A549 (cell line): ENCODE results near the gene ELOVL6. TPM values are rescaled to one million over a fixed set of nuclear protein-coding genes. Genes with fewer than 3 reads are reported as not detected.
"Not testable (repeated sequence)": the region's sequence is repeated elsewhere in the genome, so short reads cannot be mapped to it uniquely, and the experiment has no call there.

ENCODE experiments used
- ATAC-seq, 2 experiments: fragments of 200-7000 bp in 1 of 2; fragments of >200 bp in 1 of 2; cut with Nextera tagmentation in 1 of 2; cut with Tn5 transposase in 1 of 2; 3 replicates each; pipeline versions ENCODE4 v1.8.0 to v1.9.1; 2018 to 2020; ENCODE audit warnings: mild to moderate bottlenecking in 1 of 2, moderate library complexity in 1 of 2
- CTCF ChIA-PET: fragments of 300-600 bp; sonication (Branson Sonifier 250); formaldehyde crosslinking; extraction: SDS; loops from one replicate; lab custom pipeline; 2021; ENCODE audit warnings: antibody characterized with exemption, inconsistent platforms; lab: Yijun Ruan, JAX
- POLR2A ChIA-PET: fragments of 350-600 bp; formaldehyde crosslinking; extraction: SDS; loops from one replicate; lab custom pipeline; 2021; ENCODE audit warnings: antibody characterized with exemption, inconsistent platforms; lab: Yijun Ruan, JAX
- DNase-seq, 2 experiments: peaks; one replicate each; pipeline versions ENCODE4 v3.0.0 to v3.0.0-alpha.2; 2011 to 2016; ENCODE audit warnings: low read depth in 1 of 2, low spot score in 1 of 2
- FAIRE-seq: peaks from 2 replicates; lab custom pipeline; 2011; peaks lifted over from hg19 to GRCh38; lab: Jason Lieb, UNC
- H3K27ac ChIP-seq, 2 experiments: fragments of >200 bp; sonication (Bioruptor Twin); formaldehyde crosslinking; 3 replicates each; pipeline ENCODE4 v1.5.1; 2016 to 2017
- H3K4me1 ChIP-seq: fragments of >200 bp; sonication (Bioruptor Twin); formaldehyde crosslinking; 3 replicates; pipeline ENCODE4 v1.6.1; 2016
- H3K4me2 ChIP-seq: fragments of >200 bp; sonication (Bioruptor Twin); formaldehyde crosslinking; 3 replicates; pipeline ENCODE4 v1.6.1; 2016
- H3K4me3 ChIP-seq: fragments of >200 bp; sonication (Bioruptor Twin); formaldehyde crosslinking; 3 replicates; pipeline ENCODE4 v1.5.1; 2016
- H3K9me3 ChIP-seq: fragments of >200 bp; sonication (Bioruptor Twin); formaldehyde crosslinking; 3 replicates; pipeline ENCODE4 v1.6.1; 2016
- BHLHE40 ChIP-seq: IDR thresholded peaks from 2 replicates; pipeline ENCODE4 v1.6.1; 2012; ENCODE audit warnings: low read depth, low read length, inconsistent platforms
- EHF ChIP-seq: fragments of 250-450 bp; sonication (Bioruptor Pico); IDR thresholded peaks from 2 replicates; pipeline ENCODE4 v1.5.0; 2020; ENCODE audit warnings: mild to moderate bottlenecking
- EHMT2 ChIP-seq: fragments of 200-600 bp; sonication (generic); IDR thresholded peaks from 2 replicates; pipeline ENCODE4 v1.6.1; 2016; ENCODE audit warnings: antibody characterized with exemption, low read depth, mild to moderate bottlenecking, moderate library complexity
- HDAC2 ChIP-seq: fragments of 200-600 bp; sonication (generic); IDR thresholded peaks from 2 replicates; pipeline ENCODE4 v1.6.1; 2016
- HOXB5 ChIP-seq: fragments of 250-450 bp; sonication (Bioruptor Pico); IDR thresholded peaks from 2 replicates; pipeline ENCODE4 v1.5.0; 2020; ENCODE audit warnings: mild to moderate bottlenecking, moderate library complexity
- MAFK ChIP-seq: fragments of 450-650 bp; IDR thresholded peaks from 2 replicates; pipeline ENCODE4 v1.6.1; 2014; ENCODE audit not compliant: partially characterized antibody
- MAZ ChIP-seq: fragments of 150-350 bp; IDR thresholded peaks from 2 replicates; pipeline ENCODE4 v1.6.1; 2014; ENCODE audit warnings: antibody characterized with exemption, low read depth, low read length, borderline replicate concordance
- MYC ChIP-seq: IDR thresholded peaks from 2 replicates; pipeline ENCODE4 v1.6.1; 2012; ENCODE audit warnings: mild to moderate bottlenecking, inconsistent platforms, low read length, improper control_type of control experiment, borderline replicate concordance
- RAD21 ChIP-seq, 2 experiments: fragments of >200 bp in 1 of 2; sonication (Bioruptor Twin) in 1 of 2; formaldehyde crosslinking in 1 of 2; IDR thresholded peaks in 1 of 2; conservative IDR thresholded peaks in 1 of 2; 2 replicates in 1 of 2; 3 replicates in 1 of 2; pipeline ENCODE4 v1.6.1; 2012 to 2018; ENCODE audit warnings: inconsistent platforms in 1 of 2
- RARB ChIP-seq: fragments of 250-450 bp; sonication (Bioruptor Pico); IDR thresholded peaks from 2 replicates; pipeline ENCODE4 v1.8.0; 2021; ENCODE audit warnings: mild to moderate bottlenecking, moderate library complexity
- RCOR1 ChIP-seq: fragments of 150-350 bp; IDR thresholded peaks from 2 replicates; pipeline ENCODE4 v1.6.1; 2014; ENCODE audit warnings: antibody characterized with exemption, low read length, low read depth
- RFX5 ChIP-seq: fragments of 450-650 bp; IDR thresholded peaks from 2 replicates; pipeline ENCODE4 v1.7.1; 2014; ENCODE audit warnings: antibody characterized with exemption, mild to moderate bottlenecking, moderate library complexity
- RNF2 ChIP-seq: fragments of 200-600 bp; sonication (generic); IDR thresholded peaks from 2 replicates; pipeline ENCODE4 v1.6.1; 2016; ENCODE audit warnings: low read depth, mild to moderate bottlenecking, antibody characterized with exemption, moderate library complexity, borderline replicate concordance
- ZSCAN20 ChIP-seq: fragments of 250-450 bp; sonication (Bioruptor Pico); IDR thresholded peaks from 2 replicates; pipeline ENCODE4 v1.8.0; 2022; ENCODE audit warnings: mild to moderate bottlenecking, moderate library complexity
- WGBS: methylation state at CpG from one replicate; pipeline ENCODE4 v1.1.6; 2017; ENCODE audit errors: missing lambda C conversion rate; 5-methylcytosine and 5-hydroxymethylcytosine counted together
- polyA plus RNA-seq, 4 experiments: library from polyadenylated mRNA; depleted of rRNA in 3 of 4; stranded (reverse); fragments of >200 nt; fragmentation: RNase III in 1 of 4; extraction: RNeasy Plus Mini Kit Qiagen cat#74134 plus additional on column Dnase treatment in 1 of 4; gene quantifications; 2 replicates in 3 of 4; 3 replicates in 1 of 4; pipeline ENCODE4 v1.2.3, GENCODE V29; 2011 to 2017
- TF ChIP-seq, protein P1 (sequence below): fragments of 450-650 bp; IDR thresholded peaks from 2 replicates; pipeline ENCODE4 v1.6.1; 2014; ENCODE audit warnings: antibody characterized with exemption
- TF ChIP-seq, protein P2 (sequence below): fragments of 200-600 bp; sonication (generic); IDR thresholded peaks from 2 replicates; pipeline ENCODE4 v1.6.1; 2016; ENCODE audit warnings: antibody characterized with exemption, mild to moderate bottlenecking, moderate library complexity
- TF ChIP-seq, protein P3 (sequence below): fragments of 150-350 bp; IDR thresholded peaks from 2 replicates; pipeline ENCODE4 v1.6.1; 2014; ENCODE audit warnings: low read depth, mild to moderate bottlenecking, low read length
- TF ChIP-seq, protein P4 (sequence below): fragments of >200 bp; sonication (Bioruptor Twin); formaldehyde crosslinking; IDR thresholded peaks from 3 replicates; pipeline ENCODE4 v1.6.1; 2016
- TF ChIP-seq, protein P5 (sequence below): fragments of >200 bp; sonication (Bioruptor Twin); formaldehyde crosslinking; IDR thresholded peaks from 2 replicates; pipeline ENCODE4 v1.6.1; 2016
- TF ChIP-seq, protein P6 (sequence below): IDR thresholded peaks from 2 replicates; pipeline ENCODE4 v1.6.1; 2012
- TF ChIP-seq, protein P7 (sequence below): IDR thresholded peaks from 2 replicates; pipeline ENCODE4 v1.6.1; 2012; ENCODE audit warnings: low read depth, borderline replicate concordance

The ELOVL6 gene
- polyA plus RNA-seq, 2 of the 4 experiments (the other 2 are of a cell fraction) = 22.0 to 26.8 TPM

DNA sequence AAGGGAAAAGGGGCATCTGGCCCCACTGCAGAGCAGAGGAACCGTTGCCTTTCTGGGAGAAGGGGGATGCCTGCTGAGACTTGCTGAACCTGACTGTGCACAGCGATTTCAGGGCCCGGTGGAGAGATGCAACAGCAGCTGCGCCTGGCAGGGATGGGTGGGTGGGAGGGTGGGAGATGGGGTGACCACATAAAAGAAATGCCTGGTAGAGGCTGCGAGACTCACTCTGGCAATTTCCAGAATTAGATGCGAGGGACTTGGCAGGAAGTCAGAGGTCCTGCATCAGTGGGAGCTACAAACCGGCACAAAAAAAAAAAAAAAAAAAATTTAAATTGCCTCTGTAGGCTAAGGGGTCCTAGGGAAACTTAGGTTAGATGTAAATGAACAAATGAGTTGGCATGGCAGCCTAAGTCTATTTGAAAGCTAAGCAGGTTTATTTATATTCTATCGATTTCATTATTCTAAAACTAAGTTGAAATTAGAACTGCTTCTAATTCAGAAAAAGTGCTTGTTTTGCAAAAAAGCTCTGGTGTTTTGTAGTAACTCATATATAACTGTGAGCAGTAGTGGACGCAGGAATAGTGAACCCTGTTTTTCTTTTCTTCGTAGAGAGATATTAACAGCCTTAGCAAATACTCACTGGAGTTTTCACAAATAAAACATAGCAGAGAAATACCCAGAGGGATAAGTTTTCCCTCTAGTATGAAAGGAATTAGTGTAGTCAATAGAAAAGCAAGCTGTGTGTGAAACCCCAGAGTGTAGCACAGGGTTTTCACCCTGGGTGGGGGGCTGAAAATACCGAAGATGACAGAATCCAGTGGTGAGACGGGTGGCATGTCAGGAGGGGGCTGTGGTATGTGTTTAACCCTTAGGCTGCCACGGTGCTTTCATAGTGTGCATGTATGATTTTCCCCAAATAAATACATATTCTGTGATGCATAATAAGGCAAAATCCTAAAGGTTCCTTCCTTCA, 155.6 kb downstream of the ELOVL6 start:
- CTCF ChIA-PET = interaction anchor here (1.3 kb wide), 1 partner anchor 37 kb away, joined by 3 read pairs; no protein-coding TSS in a partner anchor
- WGBS = 60% methylated on average over 10 of the region's 13 CpGs
- no peak overlapping the region for H3K4me2 ChIP-seq
- TF ChIP-seq EHF (CRISPR knock-in tag) = no peak
- TF ChIP-seq RFX5 = no peak
- no peak for TF ChIP-seq MAZ
- no peak for TF ChIP-seq EHMT2
- TF ChIP-seq, protein P1, sequence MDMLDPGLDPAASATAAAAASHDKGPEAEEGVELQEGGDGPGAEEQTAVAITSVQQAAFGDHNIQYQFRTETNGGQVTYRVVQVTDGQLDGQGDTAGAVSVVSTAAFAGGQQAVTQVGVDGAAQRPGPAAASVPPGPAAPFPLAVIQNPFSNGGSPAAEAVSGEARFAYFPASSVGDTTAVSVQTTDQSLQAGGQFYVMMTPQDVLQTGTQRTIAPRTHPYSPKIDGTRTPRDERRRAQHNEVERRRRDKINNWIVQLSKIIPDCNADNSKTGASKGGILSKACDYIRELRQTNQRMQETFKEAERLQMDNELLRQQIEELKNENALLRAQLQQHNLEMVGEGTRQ = no peak
- TF ChIP-seq, protein P2, sequence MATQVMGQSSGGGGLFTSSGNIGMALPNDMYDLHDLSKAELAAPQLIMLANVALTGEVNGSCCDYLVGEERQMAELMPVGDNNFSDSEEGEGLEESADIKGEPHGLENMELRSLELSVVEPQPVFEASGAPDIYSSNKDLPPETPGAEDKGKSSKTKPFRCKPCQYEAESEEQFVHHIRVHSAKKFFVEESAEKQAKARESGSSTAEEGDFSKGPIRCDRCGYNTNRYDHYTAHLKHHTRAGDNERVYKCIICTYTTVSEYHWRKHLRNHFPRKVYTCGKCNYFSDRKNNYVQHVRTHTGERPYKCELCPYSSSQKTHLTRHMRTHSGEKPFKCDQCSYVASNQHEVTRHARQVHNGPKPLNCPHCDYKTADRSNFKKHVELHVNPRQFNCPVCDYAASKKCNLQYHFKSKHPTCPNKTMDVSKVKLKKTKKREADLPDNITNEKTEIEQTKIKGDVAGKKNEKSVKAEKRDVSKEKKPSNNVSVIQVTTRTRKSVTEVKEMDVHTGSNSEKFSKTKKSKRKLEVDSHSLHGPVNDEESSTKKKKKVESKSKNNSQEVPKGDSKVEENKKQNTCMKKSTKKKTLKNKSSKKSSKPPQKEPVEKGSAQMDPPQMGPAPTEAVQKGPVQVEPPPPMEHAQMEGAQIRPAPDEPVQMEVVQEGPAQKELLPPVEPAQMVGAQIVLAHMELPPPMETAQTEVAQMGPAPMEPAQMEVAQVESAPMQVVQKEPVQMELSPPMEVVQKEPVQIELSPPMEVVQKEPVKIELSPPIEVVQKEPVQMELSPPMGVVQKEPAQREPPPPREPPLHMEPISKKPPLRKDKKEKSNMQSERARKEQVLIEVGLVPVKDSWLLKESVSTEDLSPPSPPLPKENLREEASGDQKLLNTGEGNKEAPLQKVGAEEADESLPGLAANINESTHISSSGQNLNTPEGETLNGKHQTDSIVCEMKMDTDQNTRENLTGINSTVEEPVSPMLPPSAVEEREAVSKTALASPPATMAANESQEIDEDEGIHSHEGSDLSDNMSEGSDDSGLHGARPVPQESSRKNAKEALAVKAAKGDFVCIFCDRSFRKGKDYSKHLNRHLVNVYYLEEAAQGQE = no peak
- peak; percentile 67 for TF ChIP-seq MAFK
- TF ChIP-seq RCOR1 = no peak
- FAIRE-seq (no peak), DNase-seq (no peak), ATAC-seq (no peak)
- H3K9me3 ChIP-seq = no peaks in the 10 kb centered on the region
- POLR2A ChIA-PET = interaction anchor here (0.6 kb wide), 1 partner anchor 156 kb away, joined by 3 read pairs; the partner anchor contains the start of gene ELOVL6
- H3K4me3 ChIP-seq = no peak overlapping the region
- H3K4me1 ChIP-seq = no peaks in the 10 kb centered on the region
- no peak overlapping the region for H3K27ac ChIP-seq

DNA sequence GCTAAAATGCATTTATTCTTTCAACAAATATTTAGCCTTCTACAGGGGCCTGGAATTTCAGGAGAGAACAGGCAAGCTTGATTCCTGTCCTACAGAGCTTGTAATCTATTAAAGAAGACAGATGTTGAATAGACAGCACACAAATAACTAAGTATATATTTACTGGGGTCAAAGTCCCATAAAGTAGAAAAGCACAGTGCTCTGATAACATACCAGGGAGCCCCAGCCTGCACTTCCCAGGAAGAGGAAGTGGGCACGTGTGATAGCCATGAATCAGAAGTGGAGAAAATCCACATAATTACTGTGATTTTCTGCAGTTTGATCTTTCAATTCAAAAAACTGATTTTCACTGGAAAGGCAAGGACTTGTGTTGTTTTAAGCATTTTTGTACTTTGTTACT, 156.7 kb downstream of the ELOVL6 start:
- DNase-seq (no peak), FAIRE-seq (no peak), ATAC-seq (no peak)
- TF ChIP-seq HDAC2 (no peak), RAD21 (conservative IDR thresholded peaks at IDR 0.05 in 1 of 2, IDR thresholded peaks at IDR 0.05 in 1 of 2) (no peak), ZSCAN20 (no peak), BHLHE40 (no peak), MYC (no peak), EHF (CRISPR knock-in tag) (no peak), RARB (CRISPR knock-in tag) (no peak), RNF2 (no peak), HOXB5 (no peak)
- TF ChIP-seq, protein P3, sequence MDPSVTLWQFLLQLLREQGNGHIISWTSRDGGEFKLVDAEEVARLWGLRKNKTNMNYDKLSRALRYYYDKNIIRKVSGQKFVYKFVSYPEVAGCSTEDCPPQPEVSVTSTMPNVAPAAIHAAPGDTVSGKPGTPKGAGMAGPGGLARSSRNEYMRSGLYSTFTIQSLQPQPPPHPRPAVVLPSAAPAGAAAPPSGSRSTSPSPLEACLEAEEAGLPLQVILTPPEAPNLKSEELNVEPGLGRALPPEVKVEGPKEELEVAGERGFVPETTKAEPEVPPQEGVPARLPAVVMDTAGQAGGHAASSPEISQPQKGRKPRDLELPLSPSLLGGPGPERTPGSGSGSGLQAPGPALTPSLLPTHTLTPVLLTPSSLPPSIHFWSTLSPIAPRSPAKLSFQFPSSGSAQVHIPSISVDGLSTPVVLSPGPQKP = no peak
- TF ChIP-seq, protein P4, sequence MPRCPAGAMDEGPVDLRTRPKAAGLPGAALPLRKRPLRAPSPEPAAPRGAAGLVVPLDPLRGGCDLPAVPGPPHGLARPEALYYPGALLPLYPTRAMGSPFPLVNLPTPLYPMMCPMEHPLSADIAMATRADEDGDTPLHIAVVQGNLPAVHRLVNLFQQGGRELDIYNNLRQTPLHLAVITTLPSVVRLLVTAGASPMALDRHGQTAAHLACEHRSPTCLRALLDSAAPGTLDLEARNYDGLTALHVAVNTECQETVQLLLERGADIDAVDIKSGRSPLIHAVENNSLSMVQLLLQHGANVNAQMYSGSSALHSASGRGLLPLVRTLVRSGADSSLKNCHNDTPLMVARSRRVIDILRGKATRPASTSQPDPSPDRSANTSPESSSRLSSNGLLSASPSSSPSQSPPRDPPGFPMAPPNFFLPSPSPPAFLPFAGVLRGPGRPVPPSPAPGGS = no peak
- TF ChIP-seq, protein P5, sequence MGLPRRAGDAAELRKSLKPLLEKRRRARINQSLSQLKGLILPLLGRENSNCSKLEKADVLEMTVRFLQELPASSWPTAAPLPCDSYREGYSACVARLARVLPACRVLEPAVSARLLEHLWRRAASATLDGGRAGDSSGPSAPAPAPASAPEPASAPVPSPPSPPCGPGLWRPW = no peak
- TF ChIP-seq, protein P6, sequence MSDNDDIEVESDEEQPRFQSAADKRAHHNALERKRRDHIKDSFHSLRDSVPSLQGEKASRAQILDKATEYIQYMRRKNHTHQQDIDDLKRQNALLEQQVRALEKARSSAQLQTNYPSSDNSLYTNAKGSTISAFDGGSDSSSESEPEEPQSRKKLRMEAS = no peak
- TF ChIP-seq, protein P7, sequence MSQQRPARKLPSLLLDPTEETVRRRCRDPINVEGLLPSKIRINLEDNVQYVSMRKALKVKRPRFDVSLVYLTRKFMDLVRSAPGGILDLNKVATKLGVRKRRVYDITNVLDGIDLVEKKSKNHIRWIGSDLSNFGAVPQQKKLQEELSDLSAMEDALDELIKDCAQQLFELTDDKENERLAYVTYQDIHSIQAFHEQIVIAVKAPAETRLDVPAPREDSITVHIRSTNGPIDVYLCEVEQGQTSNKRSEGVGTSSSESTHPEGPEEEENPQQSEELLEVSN = no peak
- Histone ChIP-seq H3K9me3 (no peaks in the 10 kb centered on the region), H3K4me1 (no peaks in the 10 kb centered on the region), H3K4me3 (no peak overlapping the region), H3K27ac (no peak overlapping the region), H3K4me2 (peak overlapping the region; percentile 17; the same call in 1 of the 3 replicates)
- POLR2A ChIA-PET = no interaction called here
- CTCF ChIA-PET = interaction anchor here (0.6 to 1.3 kb wide), 2 partner anchors 8 to 36 kb away, joined by 3 read pairs; no protein-coding TSS in a partner anchor
- WGBS = 35% methylated on average over 1 of the region's 1 CpG

DNA sequence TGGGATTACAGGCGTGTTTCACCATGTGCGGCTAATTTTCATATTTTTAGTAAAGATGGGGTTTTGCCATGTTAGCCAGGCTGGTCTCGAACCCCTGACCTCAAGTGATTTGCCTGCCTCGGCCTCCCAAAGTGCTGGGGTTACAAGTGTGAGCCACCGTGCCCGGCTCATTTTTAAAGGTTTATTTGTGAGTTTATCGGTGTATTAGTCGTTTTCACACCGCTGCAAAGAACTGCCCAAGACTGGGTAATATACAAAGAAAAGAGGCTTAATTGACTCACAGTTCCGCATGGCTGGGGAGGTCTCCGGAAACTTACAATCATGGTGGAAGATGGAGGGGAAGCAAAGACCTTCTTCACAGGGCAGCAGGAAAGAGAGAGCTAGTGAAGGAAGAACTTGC, 159.3 kb downstream of the ELOVL6 start:
- H3K9me3 ChIP-seq, H3K4me2 ChIP-seq, H3K4me1 ChIP-seq, DNase-seq, FAIRE-seq, H3K4me3 ChIP-seq, H3K27ac ChIP-seq, POLR2A ChIA-PET, ATAC-seq: not testable (repeated sequence)
- WGBS = 85% methylated on average over 11 of the region's 11 CpGs
- CTCF ChIA-PET = interaction anchor here (0.6 to 1.6 kb wide), 2 partner anchors 10 to 68 kb away, joined by 3 to 6 read pairs; no protein-coding TSS in a partner anchor
